Measurements from ENCODE around the gene FREM2.

FREM2 gene

DNA sequence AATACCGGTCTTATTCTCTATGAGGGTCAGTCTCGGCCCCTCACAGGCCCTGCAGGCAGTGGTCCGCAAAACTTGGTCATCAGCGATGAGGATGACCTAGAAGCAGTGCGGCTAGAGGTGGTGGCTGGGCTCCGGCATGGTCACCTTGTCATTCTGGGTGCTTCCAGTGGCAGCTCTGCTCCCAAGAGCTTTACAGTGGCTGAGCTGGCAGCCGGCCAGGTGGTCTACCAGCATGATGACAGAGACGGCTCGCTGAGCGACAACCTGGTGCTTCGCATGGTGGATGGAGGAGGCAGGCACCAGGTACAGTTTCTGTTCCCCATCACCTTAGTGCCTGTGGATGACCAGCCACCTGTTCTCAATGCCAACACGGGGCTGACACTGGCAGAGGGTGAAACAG lies 1.8 kb downstream of the FREM2 start:
- DNase-seq: no peak

DNA sequence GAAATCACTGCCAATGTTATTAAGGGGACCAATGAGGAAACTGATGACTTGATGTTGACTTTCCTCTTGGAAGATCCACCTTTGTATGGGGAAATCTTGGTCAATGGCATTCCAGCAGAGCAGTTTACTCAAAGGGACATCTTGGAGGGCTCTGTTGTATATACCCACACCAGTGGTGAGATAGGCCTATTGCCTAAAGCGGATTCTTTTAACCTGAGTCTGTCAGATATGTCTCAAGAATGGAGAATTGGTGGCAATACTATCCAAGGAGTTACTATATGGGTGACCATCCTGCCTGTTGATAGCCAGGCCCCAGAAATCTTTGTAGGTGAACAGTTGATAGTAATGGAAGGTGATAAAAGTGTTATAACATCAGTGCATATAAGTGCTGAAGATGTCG lies 3.4 kb downstream of the FREM2 start:
- no peak for DNase-seq

- DNase-seq: no peak
Measured at GRCh38 chr13:38693168-38693567, 6.3 kb downstream of the FREM2 start.

DNA sequence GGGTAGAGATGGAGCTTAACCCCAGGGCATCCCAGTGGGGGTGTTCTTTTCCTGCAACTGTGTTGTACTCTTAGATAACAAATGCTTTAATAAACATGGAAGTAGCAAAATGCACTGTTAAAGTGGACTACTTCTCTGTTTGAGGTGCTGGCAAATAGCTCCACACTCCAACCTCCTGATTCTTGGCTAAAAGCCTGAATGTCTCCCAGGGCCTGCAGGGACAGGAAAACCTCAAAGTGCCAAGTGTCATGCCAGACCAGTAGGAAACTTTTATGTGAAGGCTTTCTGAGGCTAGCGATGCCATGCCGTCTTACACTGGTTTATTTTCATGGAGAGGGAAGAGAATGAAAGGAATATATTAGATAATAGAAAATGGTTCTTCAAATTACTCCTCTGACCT lies 6.8 kb downstream of the FREM2 start:
- no peak for DNase-seq

- no peak for DNase-seq
Measured at GRCh38 chr13:38697197-38697596, 10.3 kb downstream of the FREM2 start.

- no peak for DNase-seq
Measured at GRCh38 chr13:38697628-38698333, 10.9 kb downstream of the FREM2 start.

DNA sequence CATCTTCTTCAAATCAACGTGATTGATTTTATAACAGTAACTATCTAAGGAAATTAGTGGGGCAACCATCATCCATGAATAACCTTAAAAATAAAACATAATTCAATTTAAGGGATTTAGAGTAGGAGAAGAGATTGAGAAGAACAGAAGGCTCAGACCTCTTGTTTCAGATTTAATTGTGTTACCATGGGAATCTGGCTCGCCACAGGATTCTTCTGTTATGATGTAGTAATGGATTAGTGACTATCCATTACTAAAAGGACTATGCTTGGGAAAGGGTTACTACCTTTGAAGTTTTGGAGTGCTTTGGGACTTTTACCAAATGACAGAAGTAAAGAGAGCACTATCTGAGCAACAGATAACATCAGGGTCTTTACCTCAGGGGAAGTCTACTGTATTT lies 13.2 kb downstream of the FREM2 start:
- no peak for DNase-seq

GRCh38 chr13:38702669-38703068 lies 15.8 kb downstream of the FREM2 start:
- DNase-seq: no peak

DNA sequence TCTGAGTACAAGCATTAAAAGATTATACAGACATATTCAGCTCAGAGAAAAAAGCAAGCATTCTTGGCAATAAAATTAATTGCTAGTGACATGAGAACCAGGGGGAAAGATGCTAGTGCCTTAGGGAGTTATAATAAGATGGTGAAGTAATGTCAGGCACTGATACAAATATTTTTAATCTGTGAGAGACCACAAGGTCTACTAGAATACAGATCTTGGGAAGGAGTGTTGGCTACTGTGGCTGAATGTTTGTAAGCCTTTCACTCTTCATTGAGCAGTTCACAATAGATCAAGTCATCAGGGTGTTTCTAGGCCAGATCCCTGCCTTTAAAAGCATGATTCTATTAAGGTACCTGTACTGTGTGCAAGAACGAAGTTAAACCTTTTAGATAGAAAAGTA lies 16.4 kb downstream of the FREM2 start:
- no peak for DNase-seq

DNA sequence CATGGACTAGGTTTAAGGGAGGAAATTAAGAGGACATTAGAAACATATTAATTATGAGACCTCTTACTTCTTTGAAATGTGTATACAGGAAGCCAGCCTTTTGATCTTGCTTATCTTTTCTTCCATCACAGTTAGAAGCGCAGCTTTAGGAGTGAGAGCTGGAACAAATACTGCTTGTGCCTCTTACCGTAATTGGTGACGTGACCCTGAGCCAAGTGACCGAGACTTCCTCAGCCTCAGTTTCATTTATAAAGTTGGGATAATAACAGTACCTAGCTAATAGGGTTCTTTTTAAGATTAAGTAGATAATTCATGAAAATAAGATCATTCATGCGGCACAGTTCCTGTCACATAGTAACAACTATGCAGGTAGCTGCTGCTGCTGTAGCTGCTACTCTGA lies 18.5 kb downstream of the FREM2 start:
- no peak for DNase-seq

DNA sequence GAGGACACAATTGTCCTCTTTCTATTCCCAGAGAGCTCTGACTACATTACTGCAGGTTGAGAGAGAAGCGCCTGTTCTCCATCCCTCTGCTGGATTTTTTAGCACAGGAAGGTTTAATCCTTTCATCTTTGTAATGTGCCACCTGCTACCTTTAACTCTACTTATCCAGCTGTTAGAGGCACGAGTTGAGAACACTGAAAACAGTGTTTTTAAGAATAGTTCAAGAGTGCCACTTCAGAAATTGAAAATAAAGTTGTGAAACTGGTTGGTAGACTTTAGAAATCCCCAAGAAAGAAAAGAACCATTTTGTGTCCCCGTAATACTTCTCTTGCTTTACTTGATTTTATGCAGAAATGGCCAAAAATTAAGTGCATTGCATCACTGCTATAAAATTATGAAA lies 20.6 kb downstream of the FREM2 start:
- no peak for DNase-seq

GRCh38 chr13:38713046-38713445 lies 26.2 kb downstream of the FREM2 start:
- DNase-seq: no peak

DNA sequence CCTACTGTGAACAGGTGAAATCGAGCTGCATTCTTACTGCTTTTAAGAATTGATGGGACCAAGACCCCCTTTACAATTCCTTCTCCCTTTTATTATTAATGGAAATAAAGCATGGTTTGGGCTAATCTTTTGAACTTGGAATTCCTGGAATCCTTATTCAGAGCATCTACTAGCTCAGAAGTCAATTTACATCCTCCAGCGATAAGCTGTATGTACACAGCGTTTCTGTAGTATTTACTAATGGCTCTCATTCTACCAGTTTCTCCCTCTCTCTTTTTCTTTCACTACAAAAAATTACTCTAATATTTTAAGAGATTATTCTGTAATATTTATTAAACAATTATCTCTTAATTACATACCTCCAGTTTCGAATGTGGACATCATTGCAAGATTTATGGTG lies 31.5 kb downstream of the FREM2 start:
- no peak for DNase-seq

DNA sequence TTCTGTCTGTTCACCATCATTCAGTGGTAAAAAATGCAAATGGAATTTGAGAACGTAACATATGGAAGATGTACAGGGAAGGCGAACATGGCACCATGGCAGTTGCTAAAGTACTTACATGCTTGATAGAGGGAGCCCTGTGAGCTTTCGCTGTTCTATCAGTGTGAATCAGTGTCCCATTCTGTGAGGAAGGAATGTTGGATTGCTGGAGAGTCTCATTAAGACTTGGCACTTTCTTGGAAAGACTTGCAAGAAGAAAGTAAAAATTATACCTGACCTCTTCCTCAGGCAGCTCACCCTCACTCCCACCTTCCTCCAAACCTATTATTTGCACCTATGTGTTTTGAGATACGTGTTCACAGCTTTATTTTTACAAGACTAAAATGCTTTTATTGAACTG lies 43.5 kb downstream of the FREM2 start:
- DNase-seq: no peak

- DNase-seq: no peak
Measured at GRCh38 chr13:38733146-38733545, 46.3 kb downstream of the FREM2 start.

DNA sequence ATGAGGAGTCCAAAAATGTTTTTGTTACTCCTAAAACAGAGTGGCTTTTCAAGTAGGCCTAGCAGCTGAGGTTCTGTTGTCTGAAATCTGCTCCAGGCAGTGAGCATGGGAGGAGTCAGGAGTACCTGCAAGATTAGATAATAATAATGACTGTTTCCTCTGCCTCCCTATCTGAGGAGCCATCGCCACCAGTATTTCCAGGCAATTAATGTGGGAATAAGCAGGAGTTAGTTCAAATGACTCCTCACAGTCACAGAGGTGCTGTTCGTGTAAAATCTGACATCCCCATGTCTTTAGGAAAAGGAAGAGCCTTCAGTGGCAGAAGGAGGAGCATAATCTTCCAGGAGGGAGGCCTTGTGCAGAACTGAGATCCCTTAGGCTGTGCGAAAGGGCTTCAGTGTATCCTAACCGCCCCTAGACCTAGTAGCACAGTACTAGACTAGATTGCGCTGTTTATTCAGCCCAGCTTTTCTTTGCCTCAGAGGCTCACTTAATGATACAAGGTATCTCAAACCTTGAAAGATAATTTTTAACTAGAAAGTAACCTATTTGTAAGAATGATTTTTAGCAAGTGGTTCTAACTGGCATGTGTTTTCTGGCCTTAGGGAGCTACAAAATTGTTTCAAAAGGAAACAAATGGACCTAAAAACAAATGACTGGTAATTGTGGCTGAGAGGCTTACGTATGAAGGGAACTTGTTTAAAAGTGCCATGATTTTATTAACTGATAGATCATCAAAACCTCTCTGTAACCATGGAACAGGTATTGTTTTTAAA lies 49.0 kb downstream of the FREM2 start:
- no peak for DNase-seq

DNA sequence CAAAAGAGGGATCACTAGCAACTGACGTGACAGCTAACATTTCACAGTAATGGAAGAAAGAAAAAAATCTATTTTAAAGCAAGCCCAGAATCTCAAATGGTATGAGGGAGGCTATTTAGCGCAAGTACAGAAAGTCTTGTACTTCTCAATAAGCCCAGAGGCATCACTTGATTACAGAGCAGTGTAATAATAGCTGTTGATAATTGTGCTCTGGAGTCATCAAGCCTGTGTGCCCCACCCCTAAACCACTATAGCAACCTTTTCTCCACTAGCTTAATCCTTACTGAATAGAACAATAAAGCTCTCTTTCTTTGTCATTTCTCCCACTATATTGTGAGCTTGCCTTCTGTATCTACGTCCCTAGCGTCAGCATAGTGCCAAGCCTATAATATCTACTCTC lies 56.6 kb downstream of the FREM2 start:
- DNase-seq: no peak

- DNase-seq: no peak
Measured at GRCh38 chr13:38752686-38753085, 65.8 kb downstream of the FREM2 start.

DNA sequence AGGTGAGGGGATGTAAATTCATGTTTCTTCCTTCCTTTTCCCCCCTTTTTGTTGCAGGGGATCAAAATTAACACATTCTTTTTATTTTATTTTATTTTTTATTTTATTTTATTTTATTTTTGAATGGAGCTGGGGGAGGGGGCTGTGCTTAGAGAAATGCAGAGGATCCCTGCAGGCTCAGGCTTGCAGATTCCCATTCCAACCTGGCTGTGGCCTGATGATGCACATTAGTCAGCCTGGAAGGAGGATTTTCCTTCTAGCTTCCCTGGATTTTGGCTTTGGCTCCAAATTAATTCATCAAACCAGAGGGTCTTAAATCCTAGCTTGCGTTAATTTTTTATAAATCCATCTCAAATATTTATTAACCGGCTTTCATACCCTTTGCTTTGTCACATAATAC lies 67.0 kb downstream of the FREM2 start:
- DNase-seq: no peak

DNA sequence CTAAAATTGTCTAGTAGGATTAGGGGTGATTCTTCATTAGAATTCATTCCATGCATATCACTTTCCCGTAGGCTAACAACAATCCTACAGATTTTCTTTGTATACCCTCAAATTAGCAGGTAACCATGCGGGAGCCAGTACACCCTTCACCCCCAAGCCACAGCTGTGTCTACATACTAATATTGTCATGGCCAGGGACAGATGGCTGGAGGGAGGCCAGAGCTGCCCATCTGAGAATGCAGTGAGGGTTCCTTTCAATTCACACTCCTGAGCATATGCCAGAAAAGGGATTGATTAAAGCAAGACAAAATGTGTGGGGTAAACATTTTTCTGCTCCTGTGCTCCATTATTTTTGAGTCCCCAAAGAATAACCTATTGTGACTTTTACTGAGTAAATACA lies 68.9 kb downstream of the FREM2 start:
- DNase-seq: no peak

DNA sequence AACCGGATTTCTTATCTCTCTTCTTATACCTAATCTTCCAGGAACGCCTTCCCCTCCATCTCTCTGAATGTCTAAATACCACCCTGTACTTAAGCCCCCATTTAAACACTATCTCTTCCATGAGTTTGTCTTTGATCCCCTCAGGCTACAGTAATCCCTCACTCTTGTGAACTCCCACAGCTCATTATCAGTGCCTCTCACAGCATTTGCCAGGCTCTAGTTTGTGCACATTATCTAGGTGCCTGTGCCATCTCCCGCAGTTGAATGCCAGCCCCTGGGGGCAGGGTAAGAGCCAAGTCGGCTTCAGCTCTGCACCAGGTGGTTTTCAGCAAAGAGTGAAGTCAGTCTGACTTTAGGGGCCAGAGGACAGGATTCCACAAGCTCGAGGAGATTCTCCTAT lies 71.4 kb downstream of the FREM2 start:
- no peak for DNase-seq

GRCh38 chr13:38759390-38759789 lies 72.5 kb downstream of the FREM2 start:
- DNase-seq: no peak

DNA sequence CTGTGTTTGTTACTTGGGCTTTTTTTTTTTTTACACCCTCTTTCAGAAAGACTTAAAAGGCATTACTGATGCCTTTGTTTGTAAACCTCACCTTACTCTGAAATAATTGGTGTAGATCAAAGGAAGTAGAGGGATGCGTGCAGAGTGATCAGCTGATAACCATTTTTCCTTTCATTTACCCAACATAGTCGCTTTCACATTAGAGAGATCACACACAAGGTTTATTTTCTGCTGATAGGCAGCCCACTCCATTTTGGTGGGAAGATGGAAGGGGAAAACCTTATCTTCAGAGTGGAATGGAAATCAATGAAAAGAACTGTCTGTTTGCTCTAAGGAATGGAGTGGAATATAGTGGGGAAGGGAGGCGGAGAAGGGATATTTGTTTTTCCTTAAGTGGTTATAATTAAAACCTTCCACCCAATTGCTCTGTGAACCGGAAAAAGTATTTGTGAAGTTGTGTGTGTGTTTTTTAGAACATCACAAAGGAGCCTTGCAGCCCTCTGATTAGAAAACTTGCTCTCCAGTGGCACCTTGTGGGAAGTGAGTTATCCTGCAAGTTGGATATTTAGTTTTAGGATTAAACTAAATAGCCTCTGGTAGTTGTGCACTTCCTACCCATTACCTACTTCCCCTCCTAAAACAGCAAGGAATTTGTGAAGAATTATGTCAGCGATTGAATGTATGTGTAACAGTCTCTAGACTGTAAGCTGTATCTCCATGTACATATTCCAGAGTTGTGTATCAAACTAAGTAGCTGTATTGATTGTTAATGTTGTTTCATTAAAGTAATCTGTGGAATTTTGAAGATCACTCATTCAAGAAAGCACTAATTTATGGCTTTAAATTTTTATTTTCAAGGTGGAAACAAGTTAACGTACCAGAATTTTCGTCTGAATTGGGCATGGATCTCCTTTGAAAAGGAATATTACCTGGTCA lies 76.8 kb downstream of the FREM2 start:
- DNase-seq: no peak

DNA sequence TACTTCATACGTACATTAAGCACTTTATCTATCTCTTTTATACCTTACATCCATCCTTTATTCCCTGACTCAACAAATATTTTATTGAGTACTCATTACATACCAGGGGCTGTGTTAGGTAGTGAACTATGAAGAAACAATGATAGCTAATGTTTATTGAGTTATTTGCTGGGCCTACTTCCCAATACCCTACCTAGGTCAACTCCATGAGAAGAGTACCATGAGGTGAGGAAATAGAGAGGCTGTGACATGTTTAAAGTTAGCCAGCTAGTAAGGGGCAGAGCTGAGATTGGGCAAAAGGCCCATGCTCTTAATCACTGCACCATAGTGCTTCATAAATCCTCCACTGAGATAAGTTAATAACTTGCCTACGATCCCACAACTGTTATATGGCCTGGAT lies 79.9 kb downstream of the FREM2 start:
- no peak for DNase-seq

All from SIG-M5 (cell line).